HepG2 (cell line): ENCODE results near the gene CHN1.

Experiments used
- NCOA5 ChIP-seq: sonication (generic); formaldehyde crosslinking; IDR thresholded peaks from 2 replicates; pipeline ENCODE4 v1.4.0; 2020; ENCODE audit warnings: missing genetic modification reagents
- SIN3A ChIP-seq: IDR thresholded peaks from 2 replicates; pipeline ENCODE4 v1.6.1; 2011; ENCODE audit warnings: low read depth, mild to moderate bottlenecking, control low read depth, low read length, borderline replicate concordance
- SP1 ChIP-seq, 2 experiments: fragments of 450-650 bp in 1 of 2; sonication (generic) in 1 of 2; formaldehyde crosslinking in 1 of 2; IDR thresholded peaks; 2 replicates each; pipeline versions ENCODE4 v1.4.0 to v1.6.1; 2016 to 2020; ENCODE audit warnings: missing genetic modification reagents in 1 of 2

GRCh38 chr2:174791020-174791419 is 214.2 kb downstream of the CHN1 start:
- TF ChIP-seq SP1 (IDR thresholded peaks at IDR 0.05) (no peak), SP1 (CRISPR knock-in tag; IDR thresholded peaks at IDR 0.05) (no peak), NCOA5 (CRISPR knock-in tag) (no peak), SIN3A (no peak)
